Choroid plexus epithelial cell (primary cell): Measurements from ENCODE around the gene GRIN3A.

Experiments
- DNase-seq: peaks from one replicate; pipeline ENCODE4 v3.0.0-alpha.2; 2010; ENCODE audit warnings: low read depth
- H3K4me3 ChIP-seq: 2 replicates; pipeline ENCODE4 v1.5.1; 2011; ENCODE audit warnings: low read depth, mild to moderate bottlenecking, control low read depth, low read length, moderate library complexity
- CTCF ChIP-seq: conservative IDR thresholded peaks from 2 replicates; pipeline ENCODE4 v1.5.1; 2011; ENCODE audit warnings: low read depth, mild to moderate bottlenecking, control low read depth, inconsistent platforms, low read length, moderate library complexity

GRIN3A gene

GRCh38 chr9:101582553-101582952 is 155.9 kb downstream of the GRIN3A start:
- peak; percentile 64 for DNase-seq
- H3K4me3 ChIP-seq, result no peak overlapping the region
- no peak for TF ChIP-seq CTCF

- H3K4me3 ChIP-seq, result no peak overlapping the region
- TF ChIP-seq CTCF, result no peak
- DNase-seq, result no peak
Observed at GRCh38 chr9:101579711-101580545, 158.5 kb downstream of the GRIN3A start.

GRCh38 chr9:101578378-101578777 is 160.1 kb downstream of the GRIN3A start:
- H3K4me3 ChIP-seq, result no peak overlapping the region
- DNase-seq, result peak; percentile 7
- no peak for TF ChIP-seq CTCF

GRCh38 chr9:101574731-101575333 is 163.6 kb downstream of the GRIN3A start:
- TF ChIP-seq CTCF, result no peak
- H3K4me3 ChIP-seq, result no peak overlapping the region
- no peak for DNase-seq

- H3K4me3 ChIP-seq, result no peak overlapping the region
- TF ChIP-seq CTCF, result no peak
- DNase-seq, result peak; percentile 54
Observed at GRCh38 chr9:101572316-101572715, 166.1 kb downstream of the GRIN3A start.

GRCh38 chr9:101571114-101571513 is 167.3 kb downstream of the GRIN3A start:
- no peak for DNase-seq
- no peak for TF ChIP-seq CTCF
- no peak overlapping the region for H3K4me3 ChIP-seq
